ENCODE results near the gene RIMBP2.

GRCh38 chr12:130357241-130357640 is 358.9 kb downstream of the RIMBP2 start:
- TF ChIP-seq CTCF (conservative IDR thresholded peaks at IDR 0.05 in 1 of 2, IDR thresholded peaks at IDR 0.05 in 1 of 2; ENCODE audit: low read depth in 1 of 2, low read length in 2 of 2) (no peak), EZH2 (IDR thresholded peaks at IDR 0.05; ENCODE audit: low read length, missing control alignments) (no peak)

Data from fibroblast of lung (primary cell).